Neural progenitor cell (in vitro differentiated cells): ENCODE measurements around the gene KLHL21.

Source experiments
- CTCF ChIP-seq: fragments of 200-600 bp; sonication (generic); IDR thresholded peaks from 2 replicates; pipeline ENCODE4 v1.5.1; 2017; ENCODE audit warnings: antibody characterized with exemption, mild to moderate bottlenecking
- EZH2 ChIP-seq: fragments of 200-600 bp; sonication (generic); IDR thresholded peaks from 2 replicates; pipeline ENCODE4 v1.6.1; 2017; ENCODE audit warnings: antibody characterized with exemption, mild to moderate bottlenecking, moderate library complexity
- EZH2phosphoT487 ChIP-seq: fragments of 200-600 bp; sonication (generic); IDR thresholded peaks from 2 replicates; pipeline ENCODE4 v1.6.1; 2017; ENCODE audit warnings: antibody characterized with exemption

- TF ChIP-seq CTCF: no peak
- TF ChIP-seq EZH2: no peak
- TF ChIP-seq EZH2phosphoT487: no peak
Observed at GRCh38 chr1:6630027-6630426, 27.4 kb upstream of the KLHL21 start.
